Aorta (tissue), 5 donors: ENCODE measurements around the gene GLRX. TPM values are rescaled to one million over a fixed set of nuclear protein-coding genes. Genes with fewer than 3 reads are reported as not detected.
"Not testable (repeated sequence)": the region's sequence is repeated elsewhere in the genome, so short reads cannot be mapped to it uniquely, and the experiment has no call there.

Source experiments
- ATAC-seq: fragments of 200-7000 bp; cut with Tn5 transposase; one replicate; pipeline ENCODE4 v1.9.1; 2022; ENCODE audit warnings: moderate library complexity; ENCODE audit not compliant: low FRiP score
- DNase-seq, 2 donors: peaks; one replicate each; pipeline ENCODE4 v3.0.0-alpha.2; 2020
- H3K27ac ChIP-seq, 2 donors: one replicate each; pipeline ENCODE4 v1.5.1; 2013; ENCODE audit warnings: low read length in 2 of 2, mild to moderate bottlenecking in 2 of 2, moderate library complexity in 2 of 2, control low read depth in 1 of 2, inconsistent platforms in 1 of 2, low read depth in 1 of 2
- H3K27me3 ChIP-seq, 2 donors: one replicate each; pipeline ENCODE4 v1.6.1; 2013; ENCODE audit warnings: control low read depth in 1 of 2, low read length in 1 of 2, mild to moderate bottlenecking in 1 of 2, moderate library complexity in 1 of 2; ENCODE audit not compliant: insufficient read depth in 2 of 2, control insufficient read depth in 1 of 2
- H3K36me3 ChIP-seq, 2 donors: one replicate each; pipeline ENCODE4 v1.6.1; 2013; ENCODE audit warnings: control low read depth in 1 of 2, low read length in 1 of 2, mild to moderate bottlenecking in 1 of 2; ENCODE audit not compliant: insufficient read depth in 2 of 2, control insufficient read depth in 1 of 2
- H3K4me1 ChIP-seq, 2 donors: one replicate each; pipeline ENCODE4 v1.6.1; 2013; ENCODE audit warnings: low read length in 2 of 2, control low read depth in 1 of 2, mild to moderate bottlenecking in 1 of 2, moderate library complexity in 1 of 2; ENCODE audit not compliant: insufficient read depth in 2 of 2, control insufficient read depth in 1 of 2
- H3K4me3 ChIP-seq, 2 donors: one replicate each; pipeline ENCODE4 v1.5.1; 2013; ENCODE audit warnings: low read length in 2 of 2, control low read depth in 1 of 2, mild to moderate bottlenecking in 1 of 2
- H3K9me3 ChIP-seq: one replicate; pipeline ENCODE4 v1.6.1; 2013; ENCODE audit warnings: mild to moderate bottlenecking, low read length; ENCODE audit not compliant: control insufficient read depth
- WGBS, 2 donors: extraction: QIAGEN DNeasy Blood & Tissue Kit; methylation state at CpG; one replicate each; pipeline ENCODE4 v1.1.7; 2013; 5-methylcytosine and 5-hydroxymethylcytosine counted together
- intact Hi-C, 2 donors: fragments of 100-400 bp; cut with DNase I; formaldehyde crosslinking; loops; one replicate each; pipeline versions ENCODE4 v1.14.2 to v1.15.0; 2022
- polyA plus RNA-seq, 2 donors: library from polyadenylated mRNA; stranded (reverse); fragments of 200-250 nt; gene quantifications; one replicate each; pipeline ENCODE4 v1.2.3, GENCODE V29; 2013
- total RNA-seq, 2 donors: library from RNA; stranded (reverse); fragmentation: NEBNext Ultra II Directional; extraction: Animal tissue kit (Norgen Biotek cat#: 25700); gene quantifications; one replicate each; pipeline ENCODE4 v1.2.1, GENCODE V29; 2021
- donor health status: healthy with polysubstance abuse.
- donor health status: Bipolar disorder and iron deficiency.
- donor health status: DM: no; HTN: no; CAD: no.
- donor health status: DM: no; HTN: no; CAD: no.
- donor health status: DM: yes; HTN: yes; CAD: no.

Gene GLRX
- total and polyA plus RNA-seq, 4 donors: 38.5 to 161 (median 56.6) TPM

DNA sequence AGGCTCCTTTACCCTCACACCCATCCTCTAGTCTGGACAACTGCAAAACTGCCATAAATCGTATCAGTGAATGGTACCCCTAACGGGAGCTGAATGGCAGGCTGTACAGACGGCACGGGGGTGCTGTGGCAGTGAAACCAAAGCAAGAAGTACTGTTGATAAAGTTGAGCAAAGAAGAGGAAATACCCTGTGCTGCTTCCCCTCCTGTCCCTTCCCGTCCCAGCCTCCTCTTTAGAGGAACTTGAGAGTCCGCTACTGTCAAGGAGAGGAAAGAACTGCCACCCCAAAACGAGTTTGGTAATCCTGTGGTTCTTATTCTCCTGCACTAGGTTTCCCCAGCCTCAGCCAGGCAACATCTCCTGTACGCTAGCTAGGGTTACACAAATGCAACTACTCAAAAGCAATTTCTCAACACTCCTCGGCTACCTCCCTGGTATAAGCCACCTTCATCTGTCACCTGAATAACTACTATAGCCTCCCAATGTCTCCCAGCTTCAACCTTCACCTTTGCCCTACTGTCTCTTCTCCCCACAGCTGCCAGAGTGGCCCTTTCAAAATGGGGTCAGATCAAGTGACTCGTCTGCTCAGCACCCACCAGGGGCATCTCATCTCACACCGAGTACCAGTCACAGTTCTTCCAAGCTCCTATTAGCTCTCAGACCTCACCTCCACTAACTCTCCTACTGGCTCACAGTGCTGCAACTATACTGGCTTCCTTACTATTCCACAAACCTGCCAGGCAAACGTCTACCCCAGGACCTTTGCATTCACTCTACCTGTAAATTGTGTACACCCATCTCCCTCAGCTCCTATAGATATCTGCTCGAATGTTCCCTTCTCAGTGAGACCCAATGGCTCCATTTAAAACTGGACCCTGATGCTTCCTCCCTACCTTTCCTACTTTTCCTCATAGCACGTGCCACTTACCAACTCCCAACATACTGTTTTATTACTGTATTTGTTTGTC, 4.1 kb downstream of the GLRX start:
- DNase-seq (peak in 1 of 2 donors; percentile 59), ATAC-seq (no peak)
- Histone ChIP-seq H3K27me3 (no peaks in the 10 kb centered on the region), H3K4me3 (no peak overlapping the region), H3K4me1 (peaks cover 3 to 6% of the 10 kb centered on the region in 2 donors), H3K9me3 (no peaks in the 10 kb centered on the region), H3K27ac (no peak overlapping the region), H3K36me3 (peaks cover 0 to 3% of the 10 kb centered on the region in 2 donors)
- WGBS, 2 donors: 83 to 87% methylated on average over 14 of the region's 14 CpGs
- intact Hi-C loops: no loop called here

DNA sequence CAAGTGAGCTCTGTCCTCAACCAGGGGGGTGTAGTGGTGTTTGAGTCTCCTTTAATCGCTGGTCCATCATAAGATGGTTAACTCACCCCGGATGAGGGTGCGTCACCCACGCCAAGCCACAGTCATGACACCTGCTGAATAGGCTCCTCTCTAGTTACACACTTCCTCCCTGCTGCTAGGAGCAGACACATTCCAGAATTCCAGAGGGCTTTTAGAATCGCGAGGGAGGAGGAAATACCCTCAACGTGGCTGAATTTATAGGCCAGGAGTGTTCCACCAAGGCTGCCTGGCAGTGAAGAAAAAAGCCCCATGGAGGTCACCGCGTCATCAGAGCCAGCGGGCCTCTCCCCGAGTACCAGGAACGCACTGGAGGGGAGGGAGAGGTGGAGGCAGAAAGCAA, 5.1 kb downstream of the GLRX start:
- DNase-seq (no peak), ATAC-seq (no peak)
- Histone ChIP-seq H3K4me1 (no peaks in the 10 kb centered on the region), H3K27me3 (no peaks in the 10 kb centered on the region), H3K4me3 (no peak overlapping the region), H3K27ac (no peak overlapping the region), H3K36me3 (peaks cover 0 to 3% of the 10 kb centered on the region in 2 donors), H3K9me3 (no peaks in the 10 kb centered on the region)
- intact Hi-C loops: no loop called here
- WGBS, 2 donors: 72 to 73% methylated on average over 12 of the region's 12 CpGs

DNA sequence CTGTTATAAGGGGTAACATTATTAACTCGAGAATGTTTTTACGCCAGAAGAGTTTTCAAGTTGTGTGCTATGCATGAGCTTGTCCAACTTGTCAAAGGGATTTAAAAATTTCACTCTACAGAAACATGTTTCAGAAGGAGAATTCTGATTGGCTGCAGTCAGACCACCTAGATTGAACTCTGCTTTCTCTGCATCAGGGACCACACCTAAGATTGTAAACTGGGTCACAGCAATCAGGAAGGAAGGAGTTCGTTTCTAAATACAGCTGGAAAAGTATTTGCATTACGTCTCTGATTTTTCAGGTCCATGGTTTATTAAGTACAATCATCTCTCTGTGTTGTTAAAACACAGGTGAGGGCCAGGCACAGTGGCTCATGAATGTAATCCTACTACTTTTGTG, 5.8 kb downstream of the GLRX start:
- ATAC-seq (no peak), DNase-seq (no peak)
- Histone ChIP-seq H3K4me3 (no peak overlapping the region), H3K4me1 (no peaks in the 10 kb centered on the region), H3K36me3 (peaks cover 0 to 3% of the 10 kb centered on the region in 2 donors), H3K9me3 (no peaks in the 10 kb centered on the region), H3K27me3 (no peaks in the 10 kb centered on the region), H3K27ac (no peak overlapping the region)
- WGBS, 2 donors: 82 to 86% methylated on average over 4 of the region's 4 CpGs
- intact Hi-C loops: no loop called here

DNA sequence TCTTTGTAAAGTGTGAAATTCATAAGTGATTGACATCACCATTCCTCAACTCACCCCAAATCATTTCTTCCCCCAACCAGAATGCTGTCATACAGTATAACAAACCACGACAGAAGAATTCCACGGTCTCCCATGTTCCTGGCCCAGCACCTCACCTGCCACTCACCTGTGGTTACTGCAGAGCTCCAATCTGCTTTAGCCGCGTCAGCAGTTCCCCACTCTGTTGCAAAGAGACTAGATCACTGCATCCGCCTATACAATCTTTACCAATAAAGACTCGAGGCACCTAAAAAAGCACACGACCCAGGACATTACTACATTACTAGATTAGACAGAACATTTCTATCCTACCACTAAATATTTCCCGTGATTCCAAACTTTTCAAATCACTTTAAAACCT, 6.2 kb downstream of the GLRX start:
- H3K27me3 ChIP-seq: no peaks in the 10 kb centered on the region
- no peak overlapping the region for H3K4me3 ChIP-seq
- intact Hi-C loops: no loop called here
- DNase-seq: no peak
- no peak overlapping the region for H3K27ac ChIP-seq
- no peak for ATAC-seq
- no peaks in the 10 kb centered on the region for H3K4me1 ChIP-seq
- WGBS, 2 donors: 93 to 95% methylated on average over 8 of the region's 8 CpGs
- H3K9me3 ChIP-seq: no peaks in the 10 kb centered on the region
- peaks cover 0 to 3% of the 10 kb centered on the region in 2 donors for H3K36me3 ChIP-seq

DNA sequence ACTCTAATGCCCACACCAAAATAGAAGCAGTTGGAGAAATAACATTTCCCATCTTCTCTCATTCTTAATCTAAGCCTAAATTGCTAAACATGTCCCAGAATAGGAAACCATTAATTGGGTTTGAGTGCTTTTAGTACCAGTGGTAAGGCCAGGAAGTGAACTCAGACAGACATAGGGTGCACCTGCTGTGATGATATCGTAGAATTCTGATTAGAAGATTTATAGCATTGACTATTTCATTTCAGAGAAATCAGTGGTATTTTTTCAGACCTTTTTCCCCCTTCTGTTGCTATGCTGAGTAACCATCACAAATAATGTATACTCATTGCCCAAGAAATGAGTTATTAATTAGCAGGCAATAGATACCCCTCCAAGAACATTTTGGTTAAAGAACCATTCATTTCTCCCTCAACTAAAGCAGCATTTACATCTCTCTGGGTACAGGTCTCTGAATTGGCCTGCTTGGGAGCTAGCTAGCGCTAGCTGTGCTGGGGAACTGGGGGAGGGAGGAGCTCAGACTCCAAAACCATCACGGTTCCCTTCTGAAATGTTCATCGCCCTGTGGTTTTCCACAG, 7.3 kb downstream of the GLRX start:
- ATAC-seq (no peak), DNase-seq (no peak)
- H3K27ac ChIP-seq: no peak overlapping the region
- peaks cover 0 to 3% of the 10 kb centered on the region in 2 donors for H3K36me3 ChIP-seq
- no peak overlapping the region for H3K4me3 ChIP-seq
- intact Hi-C loops: no loop called here
- H3K4me1 ChIP-seq: peaks cover 0 to 5% of the 10 kb centered on the region in 2 donors
- H3K27me3 ChIP-seq: no peaks in the 10 kb centered on the region
- WGBS, 2 donors: 88 to 90% methylated on average over 4 of the region's 4 CpGs
- H3K9me3 ChIP-seq: no peaks in the 10 kb centered on the region

DNA sequence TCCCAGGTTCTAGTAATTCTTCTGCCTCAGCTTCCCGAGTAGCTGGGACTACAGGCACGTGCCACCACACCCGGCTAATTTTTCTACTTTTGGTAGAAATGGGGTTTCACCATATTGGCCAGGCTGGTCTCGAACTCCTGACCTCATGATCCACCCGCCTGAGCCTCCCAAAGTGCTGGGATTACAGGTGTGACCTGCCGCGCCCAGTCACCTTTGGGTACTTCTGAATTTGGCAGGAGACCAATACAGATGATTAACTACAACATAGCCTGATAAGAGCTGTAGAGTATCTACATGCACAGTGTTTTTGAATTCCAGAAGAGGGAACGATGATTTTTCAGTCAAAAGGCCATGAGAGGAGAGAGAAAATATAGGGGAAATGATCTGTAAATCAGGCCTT, 9.5 kb downstream of the GLRX start:
- intact Hi-C loops: not testable (repeated sequence)

DNA sequence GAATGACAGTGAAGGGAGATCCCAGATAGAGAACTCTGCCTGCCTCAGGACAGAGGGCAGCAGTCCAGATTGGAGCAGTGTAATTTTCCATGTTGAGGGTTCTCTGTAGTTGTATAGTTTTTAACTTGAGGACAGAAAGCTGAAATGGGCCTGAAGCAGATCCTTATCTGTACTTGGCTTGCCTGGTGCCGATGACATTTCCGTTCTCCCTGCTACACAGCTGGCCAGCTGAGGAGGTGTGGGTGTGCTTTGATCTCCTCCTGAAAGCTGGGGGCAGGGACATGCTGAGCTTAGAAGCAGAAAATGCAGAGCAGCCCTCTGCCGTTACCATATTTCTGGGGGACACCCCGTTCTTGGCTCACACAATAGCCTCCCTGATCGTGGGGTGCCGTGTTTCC, 10.5 kb downstream of the GLRX start:
- no peak overlapping the region for H3K27ac ChIP-seq

More for the DNA sequence above, 9.5 kb downstream of the GLRX start:
- not testable (repeated sequence) for H3K4me1 ChIP-seq, DNase-seq, H3K27ac ChIP-seq, H3K4me3 ChIP-seq, H3K36me3 ChIP-seq, ATAC-seq, H3K27me3 ChIP-seq, H3K9me3 ChIP-seq
- WGBS, 2 donors: 93 to 94% methylated on average over 8 of the region's 8 CpGs

DNA sequence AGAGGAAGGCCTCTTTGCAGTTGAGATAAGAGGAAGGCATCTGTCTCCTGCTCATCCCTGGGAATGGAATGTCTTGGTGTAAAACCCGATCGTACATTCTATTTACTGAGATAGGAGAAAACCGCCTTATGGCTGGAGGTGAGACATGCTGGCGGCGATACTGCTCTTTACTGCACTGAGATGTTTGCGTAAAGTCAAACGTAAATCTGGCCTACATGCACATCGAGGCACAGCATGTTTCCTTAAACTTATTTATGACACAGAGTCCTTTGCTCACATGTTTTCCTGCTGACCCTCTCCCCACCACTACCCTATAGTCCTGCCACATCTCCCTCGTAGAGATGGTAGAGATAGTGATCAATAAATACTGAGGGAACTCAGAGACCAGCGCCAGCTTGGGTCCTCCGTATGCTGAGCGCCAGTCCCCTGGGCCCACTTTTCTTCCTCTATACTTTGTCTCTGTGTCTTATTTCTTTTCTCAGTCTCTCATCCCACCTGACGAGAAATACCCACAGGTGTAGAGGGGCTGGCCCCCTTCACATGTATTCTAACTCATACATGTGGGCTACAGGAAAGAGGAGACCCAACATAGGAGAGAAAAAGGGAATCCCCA, 11.0 kb downstream of the GLRX start:
- H3K4me3 ChIP-seq, H3K36me3 ChIP-seq, H3K27ac ChIP-seq, intact Hi-C loops, DNase-seq, H3K4me1 ChIP-seq, ATAC-seq, H3K9me3 ChIP-seq, H3K27me3 ChIP-seq: not testable (repeated sequence)
- WGBS, 2 donors: 92 to 96% methylated on average over 13 of the region's 13 CpGs

More for the DNA sequence above, 10.5 kb downstream of the GLRX start:
- H3K36me3 ChIP-seq: peaks cover 0 to 3% of the 10 kb centered on the region in 2 donors
- H3K9me3 ChIP-seq: no peaks in the 10 kb centered on the region
- H3K27me3 ChIP-seq: no peaks in the 10 kb centered on the region
- 37% methylated on average over 6 of the region's 6 CpGs for WGBS, 2 donors
- ATAC-seq (no peak), DNase-seq (peak in 1 of 2 donors; percentile 59)
- peaks cover 3 to 6% of the 10 kb centered on the region in 2 donors for H3K4me1 ChIP-seq
- no peak overlapping the region for H3K4me3 ChIP-seq
- intact Hi-C loops: no loop called here
